Measurements from ENCODE around the gene SLCO4A1.

The SLCO4A1 gene

GRCh38 chr20:62652894-62653305 lies 10.6 kb downstream of the SLCO4A1 start:
- no peak for DNase-seq

GRCh38 chr20:62653373-62653772 lies 11.1 kb downstream of the SLCO4A1 start:
- DNase-seq, result no peak

- no peak for DNase-seq
Observed at GRCh38 chr20:62653951-62654685, 11.8 kb downstream of the SLCO4A1 start.

DNA sequence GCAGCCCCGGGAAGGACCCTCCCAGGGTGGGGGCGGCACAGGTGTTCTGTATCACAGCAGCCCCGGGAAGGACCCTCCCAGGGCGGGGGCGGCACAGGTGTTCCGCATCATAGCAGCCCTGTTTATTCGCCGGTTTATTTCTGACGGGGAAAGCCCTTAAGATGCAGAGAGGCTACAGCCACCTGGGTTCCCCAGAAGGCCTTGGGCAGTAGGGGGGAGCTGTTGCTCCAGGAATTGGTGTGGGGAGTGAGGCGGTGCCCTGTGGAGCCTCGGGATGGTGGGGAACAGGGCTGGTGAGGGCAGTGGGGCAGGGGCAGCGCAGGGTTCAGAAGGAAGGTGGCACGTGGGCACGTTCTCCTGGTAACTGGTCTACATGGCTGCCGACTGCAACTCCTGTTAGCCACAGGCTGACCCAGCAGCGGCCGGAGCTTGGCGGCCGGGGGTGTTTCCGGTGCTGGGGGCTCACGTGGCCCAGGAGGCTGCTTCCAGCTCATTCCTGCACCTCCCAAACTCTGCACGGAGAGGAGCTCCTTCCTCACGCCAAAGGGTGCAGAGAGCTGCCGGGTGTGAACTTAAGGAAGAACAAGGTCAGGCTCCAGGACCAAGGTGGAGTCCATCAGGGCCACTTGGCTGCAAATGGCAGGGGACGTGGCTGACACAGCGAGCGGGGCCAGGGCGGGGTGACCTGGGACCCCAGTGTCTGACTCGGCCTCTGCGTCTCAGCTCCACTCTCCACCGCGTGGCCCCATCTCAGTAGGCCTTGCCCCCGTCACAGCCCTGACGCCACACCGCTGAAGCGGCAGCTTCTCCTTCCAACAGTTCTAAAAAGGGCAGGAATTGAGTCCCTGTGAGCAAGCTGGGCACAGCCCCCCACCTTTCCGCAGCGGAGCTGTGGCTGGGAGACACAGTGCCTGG lies 13.2 kb downstream of the SLCO4A1 start:
- no peak for DNase-seq

DNA sequence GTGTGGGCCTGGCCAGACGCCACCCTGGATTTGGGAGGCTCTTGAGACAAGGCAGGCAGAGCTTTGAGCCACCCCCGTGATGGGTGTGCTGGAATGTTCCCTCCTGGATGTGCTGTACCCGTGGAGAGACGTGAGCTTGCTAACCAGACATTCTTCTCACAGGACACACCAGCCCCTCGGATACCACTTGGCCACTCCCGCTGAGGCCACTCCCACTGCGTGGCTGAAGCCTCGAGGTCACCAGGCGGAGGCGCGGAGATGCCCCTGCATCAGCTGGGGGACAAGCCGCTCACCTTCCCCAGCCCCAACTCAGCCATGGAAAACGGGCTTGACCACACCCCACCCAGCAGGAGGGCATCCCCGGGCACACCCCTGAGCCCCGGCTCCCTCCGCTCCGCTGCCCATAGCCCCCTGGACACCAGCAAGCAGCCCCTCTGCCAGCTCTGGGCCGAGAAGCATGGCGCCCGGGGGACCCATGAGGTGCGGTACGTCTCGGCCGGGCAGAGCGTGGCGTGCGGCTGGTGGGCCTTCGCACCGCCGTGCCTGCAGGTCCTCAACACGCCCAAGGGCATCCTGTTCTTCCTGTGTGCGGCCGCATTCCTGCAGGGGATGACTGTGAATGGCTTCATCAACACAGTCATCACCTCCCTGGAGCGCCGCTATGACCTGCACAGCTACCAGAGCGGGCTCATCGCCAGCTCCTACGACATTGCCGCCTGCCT lies 14.1 kb downstream of the SLCO4A1 start:
- DNase-seq, result no peak

- no peak for DNase-seq
Observed at GRCh38 chr20:62656919-62657588, 14.8 kb downstream of the SLCO4A1 start.

DNA sequence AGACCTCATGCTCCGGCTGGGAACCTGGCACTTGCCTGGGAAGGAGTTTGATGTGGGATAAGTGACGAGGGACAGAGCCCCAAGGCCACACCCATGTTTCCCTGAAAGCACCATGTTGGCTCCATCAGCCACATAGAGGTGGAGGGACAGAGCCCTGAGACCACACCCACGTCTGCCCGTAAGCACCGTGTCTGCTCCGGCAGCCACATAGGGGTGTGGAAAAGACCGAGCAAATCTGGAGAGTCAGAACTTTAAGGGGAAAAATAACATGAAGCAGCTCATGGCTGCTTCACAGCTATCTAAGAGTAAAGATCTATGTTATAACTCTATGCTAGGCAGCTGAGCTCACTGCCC lies 15.3 kb downstream of the SLCO4A1 start:
- DNase-seq, result no peak

GRCh38 chr20:62657956-62658355 lies 15.7 kb downstream of the SLCO4A1 start:
- DNase-seq, result no peak

- no peak for DNase-seq
Observed at GRCh38 chr20:62658593-62659178, 16.4 kb downstream of the SLCO4A1 start.

GRCh38 chr20:62659488-62660239 lies 17.4 kb downstream of the SLCO4A1 start:
- no peak for DNase-seq

- DNase-seq, result no peak
Observed at GRCh38 chr20:62660240-62660615, 17.9 kb downstream of the SLCO4A1 start.

DNA sequence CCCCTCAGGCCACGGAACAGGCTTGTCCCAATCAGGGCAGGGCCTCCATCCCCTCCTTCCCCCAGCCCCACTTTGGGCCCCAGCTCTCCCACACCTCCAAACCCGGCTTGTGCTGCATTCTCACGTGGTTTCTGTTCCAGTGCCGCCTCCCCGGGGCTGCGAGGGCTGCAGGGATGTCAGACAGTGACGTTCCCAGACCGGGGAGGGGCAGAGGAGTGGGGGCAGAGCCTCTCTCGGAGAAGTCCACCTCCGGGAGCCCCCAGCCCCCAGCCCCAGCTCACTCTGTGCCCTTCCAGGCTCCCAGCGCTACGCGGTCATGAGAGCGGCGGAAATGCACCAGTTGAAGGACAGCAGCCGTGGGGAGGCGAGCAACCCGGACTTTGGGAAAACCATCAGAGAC lies 18.5 kb downstream of the SLCO4A1 start:
- no peak for DNase-seq

DNA sequence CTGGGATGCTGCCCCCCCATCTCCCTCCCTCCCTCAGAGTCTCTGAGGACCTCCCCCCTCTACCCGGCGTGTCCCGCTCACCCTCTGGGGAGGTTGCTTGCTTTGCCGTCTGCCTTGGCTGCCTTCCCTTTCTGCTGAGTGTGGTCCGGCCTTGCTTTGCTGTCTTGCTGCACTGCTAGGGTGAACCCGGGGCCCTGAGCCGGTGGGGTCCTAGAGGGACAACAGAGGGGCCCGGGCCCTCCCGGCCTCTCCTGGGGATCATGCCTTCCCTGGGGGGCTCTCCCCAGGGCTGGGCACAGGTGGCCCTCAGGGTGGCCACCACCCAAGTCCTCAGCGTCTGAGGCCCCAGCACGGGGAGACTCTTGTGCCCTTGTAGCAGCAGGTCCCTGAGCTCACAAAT lies 19.3 kb downstream of the SLCO4A1 start:
- no peak for DNase-seq

DNA sequence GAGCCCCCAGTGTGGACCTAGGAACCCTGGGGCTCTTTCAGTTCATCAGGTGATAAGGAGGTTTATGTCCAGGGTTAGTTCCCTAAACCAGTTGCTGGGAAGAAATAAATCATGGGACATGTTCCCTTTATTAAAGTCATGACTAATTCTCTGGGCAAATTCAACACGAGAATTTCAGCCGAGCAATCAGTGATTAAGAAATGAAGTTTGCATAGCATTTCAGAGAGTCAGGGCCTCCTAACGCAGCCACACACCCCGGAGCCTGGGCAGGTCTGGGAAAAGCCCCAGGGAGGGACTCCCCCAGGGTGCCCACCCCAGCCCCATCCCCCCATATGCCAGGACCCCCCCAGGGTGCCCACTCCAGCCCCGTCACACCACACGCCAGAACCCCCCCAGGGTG lies 20.1 kb downstream of the SLCO4A1 start:
- DNase-seq, result no peak

- no peak for DNase-seq
Observed at GRCh38 chr20:62663145-62664018, 21.1 kb downstream of the SLCO4A1 start.

DNA sequence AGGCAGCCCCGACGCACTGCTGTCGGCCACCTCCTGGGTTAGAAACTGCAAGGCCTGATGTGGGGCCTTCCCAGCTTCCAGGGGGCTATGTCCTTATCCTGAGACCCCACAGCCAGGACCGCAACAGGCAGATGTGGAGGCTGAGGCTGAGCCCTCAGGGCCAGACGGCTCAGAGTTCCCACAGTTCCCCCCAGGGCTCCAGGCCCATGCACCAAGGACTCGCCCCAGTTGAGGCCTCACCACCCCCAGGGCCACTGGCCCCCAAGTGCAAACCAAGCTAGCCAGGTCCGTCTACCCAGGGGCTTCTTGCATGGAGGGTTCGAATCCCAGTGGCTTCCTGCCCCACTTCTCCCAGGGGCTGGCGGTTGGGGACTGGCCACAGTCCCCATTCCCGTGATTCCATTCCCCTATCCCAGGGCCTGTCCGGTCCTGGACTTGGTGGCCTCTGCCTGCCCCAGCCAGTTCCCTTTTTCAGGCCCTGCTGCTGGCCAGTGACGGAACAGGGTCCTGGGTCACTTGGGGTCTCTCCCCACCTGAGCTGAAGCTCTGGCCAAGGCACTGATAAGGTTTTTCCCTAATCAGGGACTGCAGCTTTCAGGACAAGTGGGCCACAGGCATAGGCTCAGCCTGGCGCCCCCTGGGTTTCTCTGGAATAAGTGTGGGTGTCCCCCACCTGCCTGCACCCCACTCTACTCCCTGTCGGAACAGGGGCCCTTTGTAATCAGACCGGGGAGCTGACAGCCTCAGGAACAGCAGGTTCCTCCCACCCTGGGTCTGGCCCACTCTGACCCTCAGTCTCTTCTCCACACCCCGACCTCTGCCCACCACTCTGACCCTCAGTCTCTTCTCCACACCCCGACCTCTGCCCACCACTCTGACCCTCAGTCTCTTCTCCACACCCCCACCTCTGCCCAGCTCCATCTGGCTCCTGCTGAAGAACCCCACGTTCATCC lies 22.0 kb downstream of the SLCO4A1 start:
- no peak for DNase-seq

DNA sequence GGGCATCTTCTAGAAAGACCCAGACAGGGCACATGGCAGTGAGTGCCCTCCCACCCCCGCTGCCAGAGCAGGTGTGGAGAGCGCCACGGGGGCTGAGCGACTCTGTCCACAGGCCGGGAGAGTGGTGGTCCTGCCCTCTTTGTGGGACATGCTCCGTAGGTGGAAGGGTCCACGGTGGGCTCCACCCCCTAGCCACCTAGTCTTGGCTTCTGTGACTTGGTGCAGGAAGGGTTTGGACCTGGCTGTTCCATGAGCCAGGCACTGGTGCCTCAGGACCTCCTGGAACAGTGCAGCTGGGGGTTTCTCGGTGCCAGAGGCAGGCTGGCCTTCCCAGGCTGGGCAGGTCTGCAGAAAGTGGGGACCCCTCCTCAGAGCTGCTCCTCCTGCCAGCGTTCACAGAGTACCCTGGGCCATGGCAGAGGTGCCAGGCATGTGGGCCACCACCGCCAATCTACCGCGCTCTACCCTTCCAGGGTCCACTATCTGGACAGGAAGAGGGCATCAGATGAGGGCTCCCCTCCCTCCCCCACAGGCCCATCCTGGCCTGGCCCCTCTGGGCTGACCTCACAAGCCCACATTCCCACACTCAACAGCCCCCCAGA lies 23.0 kb downstream of the SLCO4A1 start:
- DNase-seq, result no peak

- DNase-seq, result no peak
Observed at GRCh38 chr20:62665826-62666735, 23.8 kb downstream of the SLCO4A1 start.

Measured in cortex of kidney (tissue), 1 donor.